Measurements from ENCODE around the gene NLGN1. TPM values are rescaled to one million over a fixed set of nuclear protein-coding genes. Genes with fewer than 3 reads are reported as not detected.

The NLGN1 gene
- polyA plus RNA-seq, 1 donor from 2014 or later, result 2.7 TPM

- Histone ChIP-seq H3K36me3 (ENCODE audit: insufficient read depth, low read length) (no peaks in the 10 kb centered on the region), H3K27ac (ENCODE audit: low read length) (no peak overlapping the region), H2AFZ (ENCODE audit: low read depth, low read length) (no peak overlapping the region), H4K20me1 (ENCODE audit: insufficient read depth) (no peaks in the 10 kb centered on the region), H3K4me2 (ENCODE audit: low read length) (no peak overlapping the region), H3K9me2 (ENCODE audit: insufficient read depth, low read length) (no peaks in the 10 kb centered on the region), H3K79me2 (replicated peaks; ENCODE audit: insufficient read depth, low read length) (no peaks in the 10 kb centered on the region), H3K9ac (ENCODE audit: low read length) (no peak overlapping the region), H3F3A (ENCODE audit: insufficient read depth, low read length, poor library complexity, severe bottlenecking) (no peaks in the 10 kb centered on the region), H3K4me3 (ENCODE audit: low read length) (no peak overlapping the region), H3K27me3 (ENCODE audit: insufficient read depth, low read depth, low read length) (no peaks in the 10 kb centered on the region), H3K9me3 (ENCODE audit: low read length) (no peaks in the 10 kb centered on the region)
- TF ChIP-seq TAF1 (IDR thresholded peaks at IDR 0.05; ENCODE audit: low read depth), result no peak
- TF ChIP-seq EZH2 (IDR thresholded peaks at IDR 0.05; ENCODE audit: borderline replicate concordance, insufficient read depth, low read length, poor library complexity, severe bottlenecking), result no peak
- TF ChIP-seq EP300 (conservative IDR thresholded peaks at IDR 0.05; ENCODE audit: poor library complexity, severe bottlenecking), result no peak
- no peak for TF ChIP-seq MXI1 (conservative IDR thresholded peaks at IDR 0.05; ENCODE audit: poor library complexity, severe bottlenecking)
Observed at GRCh38 chr3:174315225-174315624, 917.7 kb downstream of the NLGN1 start.

- H3K9me2 ChIP-seq (ENCODE audit: insufficient read depth, low read length), result no peaks in the 10 kb centered on the region
- no peaks in the 10 kb centered on the region for H3K36me3 ChIP-seq (ENCODE audit: insufficient read depth, low read length)
- no peak overlapping the region for H2AFZ ChIP-seq (ENCODE audit: low read depth, low read length)
- H3K9me3 ChIP-seq (ENCODE audit: low read length), result no peaks in the 10 kb centered on the region
- no peak overlapping the region for H3K9ac ChIP-seq (ENCODE audit: low read length)
- no peaks in the 10 kb centered on the region for H4K20me1 ChIP-seq (ENCODE audit: insufficient read depth)
- H3K4me2 ChIP-seq (ENCODE audit: low read length), result no peak overlapping the region
- H3F3A ChIP-seq (ENCODE audit: insufficient read depth, low read length, poor library complexity, severe bottlenecking), result peaks cover 6% of the 10 kb centered on the region
- no peaks in the 10 kb centered on the region for H3K27me3 ChIP-seq (ENCODE audit: insufficient read depth, low read depth, low read length)
- no peak overlapping the region for H3K27ac ChIP-seq (ENCODE audit: low read length)
- H3K4me3 ChIP-seq (ENCODE audit: low read length), result no peak overlapping the region
- H3K79me2 ChIP-seq (replicated peaks; ENCODE audit: insufficient read depth, low read length), result no peaks in the 10 kb centered on the region
- TF ChIP-seq MXI1 (conservative IDR thresholded peaks at IDR 0.05; ENCODE audit: poor library complexity, severe bottlenecking) (no peak), TAF1 (IDR thresholded peaks at IDR 0.05; ENCODE audit: low read depth) (no peak), SMC3 (conservative IDR thresholded peaks at IDR 0.05; ENCODE audit: poor library complexity) (no peak), POLR2AphosphoS5 (IDR thresholded peaks at IDR 0.05) (no peak)
Observed at GRCh38 chr3:174317005-174317404, 919.5 kb downstream of the NLGN1 start.

- H2AFZ ChIP-seq (ENCODE audit: low read depth, low read length), result no peak overlapping the region
- TF ChIP-seq RAD21 (conservative IDR thresholded peaks at IDR 0.05) (no peak), SMC3 (conservative IDR thresholded peaks at IDR 0.05; ENCODE audit: poor library complexity) (no peak), EP300 (conservative IDR thresholded peaks at IDR 0.05; ENCODE audit: poor library complexity, severe bottlenecking) (no peak), MXI1 (conservative IDR thresholded peaks at IDR 0.05; ENCODE audit: poor library complexity, severe bottlenecking) (no peak), EZH2 (IDR thresholded peaks at IDR 0.05; ENCODE audit: borderline replicate concordance, insufficient read depth, low read length, poor library complexity, severe bottlenecking) (no peak), CTCF (IDR thresholded peaks at IDR 0.05; ENCODE audit: poor library complexity, severe bottlenecking) (no peak), TAF1 (IDR thresholded peaks at IDR 0.05; ENCODE audit: low read depth) (no peak), POLR2AphosphoS5 (IDR thresholded peaks at IDR 0.05) (no peak)
- H3K36me3 ChIP-seq (ENCODE audit: insufficient read depth, low read length), result no peaks in the 10 kb centered on the region
- no peak overlapping the region for H3K4me3 ChIP-seq (ENCODE audit: low read length)
- H4K20me1 ChIP-seq (ENCODE audit: insufficient read depth), result no peaks in the 10 kb centered on the region
- H3K4me2 ChIP-seq (ENCODE audit: low read length), result no peak overlapping the region
- H3F3A ChIP-seq (ENCODE audit: insufficient read depth, low read length, poor library complexity, severe bottlenecking), result peaks cover 7% of the 10 kb centered on the region
- H3K27me3 ChIP-seq (ENCODE audit: insufficient read depth, low read depth, low read length), result no peaks in the 10 kb centered on the region
- H3K79me2 ChIP-seq (replicated peaks; ENCODE audit: insufficient read depth, low read length), result no peaks in the 10 kb centered on the region
- no peaks in the 10 kb centered on the region for H3K9me3 ChIP-seq (ENCODE audit: low read length)
- no peaks in the 10 kb centered on the region for H3K9me2 ChIP-seq (ENCODE audit: insufficient read depth, low read length)
- H3K27ac ChIP-seq (ENCODE audit: low read length), result no peak overlapping the region
- H3K9ac ChIP-seq (ENCODE audit: low read length), result no peak overlapping the region
Observed at GRCh38 chr3:174318181-174318580, 920.6 kb downstream of the NLGN1 start.

All from neural cell (in vitro differentiated cells).